ENCODE data around the gene SOBP.

- TF ChIP-seq CTCF (IDR thresholded peaks at IDR 0.05) (no peak), POLR2A (IDR thresholded peaks at IDR 0.05) (no peak)
Measured at GRCh38 chr6:107676042-107676441, 186.1 kb downstream of the SOBP start.

Measured in upper lobe of left lung (tissue), 4 donors.